Stimulated activated naive CD8-positive, alpha-beta T cell treated with anti-CD3 and anti-CD28 coated beads, Interleukin-15, amount 100 ng/mL, for 72 hours (primary cell): ENCODE data around the gene SAMD11.
A peak's percentile ranks its signal among the peaks of the same experiment; 100 is the strongest.
"Not testable (repeated sequence)": the region's sequence is repeated elsewhere in the genome, so short reads cannot be mapped to it uniquely, and the experiment has no call there.

Experiments
- ATAC-seq: fragments of 150-1000 bp; cut with Tn5 transposase; 2 replicates; pipeline ENCODE4 v1.10.0; 2021; ENCODE audit warnings: mild to moderate bottlenecking, moderate library complexity
- DNase-seq, 2 donors: peaks; one replicate each; pipeline ENCODE4 v3.0.0; 2021 to 2022
- H3K27ac Mint-ChIP-seq, 2 donors: one replicate each; pipeline ENCODE4 v1.8.0; 2022; ENCODE audit warnings: mild to moderate bottlenecking in 2 of 2, mixed read lengths in 2 of 2, moderate library complexity in 2 of 2
- H3K27me3 Mint-ChIP-seq: one replicate; pipeline ENCODE4 v1.8.0; 2022; ENCODE audit warnings: mixed read lengths
- H3K4me1 Mint-ChIP-seq: one replicate; pipeline ENCODE4 v1.8.0; 2022; ENCODE audit warnings: mild to moderate bottlenecking, mixed read lengths
- H3K4me3 Mint-ChIP-seq, 2 donors: one replicate each; pipeline ENCODE4 v1.8.0; 2022; ENCODE audit warnings: mild to moderate bottlenecking in 2 of 2, mixed read lengths in 2 of 2, moderate library complexity in 1 of 2
- H3K9me3 Mint-ChIP-seq, 2 donors: one replicate each; pipeline ENCODE4 v1.8.0; 2022; ENCODE audit warnings: mixed read lengths in 2 of 2

The SAMD11 gene

DNA sequence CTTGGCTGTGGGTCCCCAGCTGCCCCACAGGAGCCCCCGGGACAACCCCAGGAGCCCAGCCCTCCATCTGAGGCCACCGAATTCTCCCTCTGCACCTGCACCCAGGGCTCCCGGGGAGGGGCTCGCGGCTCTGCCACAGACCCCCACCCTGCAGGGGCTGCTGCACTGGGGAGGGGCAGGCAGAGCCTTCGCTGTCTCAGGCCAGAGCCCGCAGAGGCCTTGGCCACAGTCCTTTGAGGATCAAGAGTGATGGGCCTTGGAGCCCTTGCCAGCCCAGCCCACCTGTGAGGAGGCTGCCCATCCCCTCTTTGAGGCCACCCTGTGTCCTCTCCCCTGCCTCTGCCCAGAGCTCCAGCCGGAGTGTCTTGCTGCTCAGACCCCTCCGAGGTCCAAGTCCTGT, 51.6 kb downstream of the SAMD11 start:
- Mint-ChIP-seq H3K4me1 (peaks cover 13% of the 10 kb centered on the region), H3K27ac (no peak overlapping the region), H3K9me3 (peaks cover 0 to 7% of the 10 kb centered on the region in 2 donors), H3K4me3 (no peak overlapping the region), H3K27me3 (peaks cover 65% of the 10 kb centered on the region)
- no peak for ATAC-seq
- no peak for DNase-seq

DNA sequence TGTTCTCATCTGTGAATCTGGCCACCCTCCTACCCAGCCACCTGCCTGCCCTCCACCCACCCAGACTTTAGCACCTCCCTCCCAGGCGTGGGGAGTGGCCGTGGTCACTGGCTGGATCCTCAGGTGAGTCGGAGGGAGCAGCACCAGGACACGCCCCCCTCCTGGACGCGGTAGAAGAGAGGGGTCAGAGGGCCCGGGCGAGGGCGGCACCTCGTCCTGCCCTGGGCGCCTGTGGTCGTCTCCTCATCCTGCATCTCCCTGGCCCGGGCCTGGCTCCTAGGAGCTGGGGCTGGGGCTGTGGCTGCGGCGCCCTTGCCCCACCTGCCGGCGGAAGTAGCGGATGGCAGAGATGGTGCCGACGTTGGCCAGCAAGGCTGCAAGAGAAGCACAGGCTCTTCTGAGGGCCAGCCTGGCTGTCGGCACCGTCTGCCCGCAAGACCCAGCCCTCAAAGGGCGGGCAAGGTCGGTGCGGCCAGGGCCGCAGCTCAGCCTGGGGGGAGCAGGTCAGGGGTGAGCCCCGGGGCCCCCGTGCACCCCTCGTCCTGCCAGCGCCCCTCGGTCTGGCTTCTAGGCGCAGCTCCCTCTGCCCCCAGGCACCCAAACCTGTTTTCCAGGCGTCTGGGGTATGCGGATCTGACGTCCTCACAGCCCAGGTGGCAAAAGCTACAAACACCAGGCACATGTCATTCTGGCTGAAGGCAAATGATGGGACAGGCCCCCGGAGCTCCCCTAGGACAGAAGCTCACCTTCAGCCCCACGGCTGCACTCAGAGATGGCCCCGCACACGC, 52.4 kb downstream of the SAMD11 start:
- Mint-ChIP-seq H3K4me1 (peaks cover 13% of the 10 kb centered on the region), H3K27me3 (peaks cover 58% of the 10 kb centered on the region), H3K4me3 (peak overlapping the region; percentile 9 to 29), H3K9me3 (peaks cover 0 to 7% of the 10 kb centered on the region in 2 donors), H3K27ac (no peak overlapping the region)
- DNase-seq (peak; percentile 70 to 71), ATAC-seq (peak; percentile 81)

DNA sequence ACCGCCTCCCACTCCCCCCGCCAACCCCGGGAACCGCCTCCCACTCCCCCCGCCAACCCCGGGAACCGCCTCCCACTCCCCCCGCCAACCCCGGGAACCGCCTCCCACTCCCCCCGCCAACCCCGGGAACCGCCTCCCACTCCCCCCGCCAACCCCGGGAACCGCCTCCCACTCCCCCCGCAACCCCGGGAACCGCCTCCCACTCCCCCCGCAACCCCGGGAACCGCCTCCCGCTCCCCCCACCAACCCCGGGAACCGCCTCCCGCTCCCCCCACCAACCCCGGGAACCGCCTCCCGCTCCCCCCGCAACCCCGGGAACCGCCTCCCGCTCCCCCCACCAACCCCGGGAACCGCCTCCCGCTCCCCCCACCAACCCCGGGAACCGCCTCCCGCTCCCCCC, 53.1 kb downstream of the SAMD11 start:
- not testable (repeated sequence) for H3K4me3 Mint-ChIP-seq, ATAC-seq, H3K9me3 Mint-ChIP-seq, H3K27ac Mint-ChIP-seq, DNase-seq
- Mint-ChIP-seq H3K27me3 (peaks cover 51% of the 10 kb centered on the region), H3K4me1 (peaks cover 13% of the 10 kb centered on the region)

DNA sequence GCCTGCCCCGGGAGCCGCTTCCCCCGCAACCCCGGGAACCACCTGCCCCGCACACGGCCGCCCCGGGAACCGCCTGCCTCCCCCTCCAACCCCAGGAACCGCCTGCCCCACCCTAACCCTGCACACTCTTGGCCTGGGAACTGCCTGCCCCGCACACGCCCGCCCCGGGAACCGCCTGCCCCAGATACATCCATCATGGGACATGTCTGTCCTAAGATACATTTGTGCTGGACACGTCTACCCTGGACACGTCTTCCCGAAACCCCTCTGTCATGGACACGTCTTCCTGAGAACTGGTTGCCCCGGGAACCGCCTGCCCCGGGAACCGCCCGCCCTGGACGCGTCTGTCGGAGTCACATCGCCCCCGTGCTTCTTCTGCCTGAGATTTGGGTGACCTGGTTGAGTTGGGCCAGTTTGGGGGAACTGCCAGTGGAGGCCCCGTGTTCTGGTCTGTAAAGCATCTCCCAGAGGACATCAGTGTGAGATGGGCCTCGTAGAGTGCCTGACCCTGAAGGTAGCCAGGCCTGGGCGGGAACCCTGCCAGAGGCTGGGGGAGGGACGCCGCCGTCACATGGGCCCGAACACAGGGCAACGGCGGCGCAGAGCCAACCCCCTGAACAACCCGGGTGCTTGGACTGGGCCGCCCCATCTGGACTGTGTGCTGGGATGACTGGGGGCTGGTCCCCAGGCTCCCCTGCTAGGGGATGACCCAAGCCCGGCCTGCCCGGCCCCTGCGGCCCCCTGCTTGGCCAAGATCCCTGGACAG, 54.5 kb downstream of the SAMD11 start:
- Mint-ChIP-seq H3K4me3 (peak overlapping the region in 1 of 2 donors; percentile 34), H3K4me1 (peaks cover 13% of the 10 kb centered on the region), H3K27ac (no peak overlapping the region), H3K9me3 (peaks cover 0 to 7% of the 10 kb centered on the region in 2 donors), H3K27me3 (peaks cover 49% of the 10 kb centered on the region)
- ATAC-seq = no peak
- no peak for DNase-seq

DNA sequence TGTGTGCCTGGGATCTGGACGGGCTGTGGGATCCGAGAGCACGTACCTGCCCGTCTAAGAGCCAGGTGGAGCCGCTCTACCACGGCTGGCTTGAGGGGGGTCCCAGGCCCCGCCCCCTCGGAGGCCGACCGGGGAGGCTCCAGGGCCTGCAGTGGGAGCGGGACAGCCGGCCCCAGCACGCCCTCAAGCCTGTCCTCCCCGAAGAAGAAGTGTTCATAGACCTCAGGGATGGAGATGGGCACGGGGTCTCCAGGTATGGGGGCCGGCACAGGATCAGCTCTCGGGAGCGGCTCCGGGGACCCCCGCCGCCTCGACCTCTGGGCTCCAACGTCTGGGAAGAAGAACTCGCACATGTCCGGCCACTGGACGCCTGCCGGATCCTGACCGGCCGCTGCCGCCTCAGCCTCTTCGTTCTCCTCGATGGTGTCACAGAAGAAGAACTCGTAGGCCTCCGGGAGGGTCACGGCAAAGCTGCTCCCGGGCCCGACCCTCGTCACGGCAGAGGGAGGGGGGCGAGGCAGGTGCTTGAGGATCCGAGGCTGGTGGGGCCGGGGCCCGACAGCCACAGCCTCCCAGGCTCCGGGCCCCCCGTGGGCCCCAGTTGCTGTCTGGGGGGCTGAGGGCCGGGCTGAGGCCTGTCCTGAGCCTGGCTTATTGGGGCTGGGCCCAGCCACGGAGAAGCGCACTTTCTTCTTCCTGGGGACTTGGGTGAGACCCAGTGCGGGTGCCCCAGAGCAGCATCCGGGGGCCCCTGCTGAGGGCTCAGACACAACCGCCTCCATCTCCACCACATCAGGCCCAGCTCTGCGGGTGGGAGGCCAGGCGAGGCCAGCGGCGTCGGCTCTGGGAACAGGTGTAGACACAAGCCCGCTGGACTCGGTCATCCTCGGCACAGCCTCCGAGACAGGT, 55.4 kb downstream of the SAMD11 start:
- ATAC-seq = no peak

DNA sequence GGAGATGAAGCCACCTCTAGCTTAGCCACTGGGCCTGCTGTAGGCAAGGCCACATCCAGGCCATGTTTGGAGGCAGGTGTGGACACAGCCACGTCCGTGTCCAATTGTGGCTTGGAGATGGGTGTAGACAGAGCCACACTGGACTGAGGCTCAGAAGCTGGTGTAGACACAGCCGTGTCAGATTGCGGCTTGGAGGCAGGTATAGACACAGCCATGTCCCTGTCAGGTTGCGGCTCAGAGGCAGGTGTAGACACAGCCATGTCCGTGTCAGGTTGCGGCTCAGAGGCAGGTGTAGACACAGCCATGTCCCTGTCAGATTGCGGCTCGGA, 56.0 kb downstream of the SAMD11 start:
- Mint-ChIP-seq H3K9me3 (peaks cover 0 to 7% of the 10 kb centered on the region in 2 donors), H3K4me1 (peaks cover 19% of the 10 kb centered on the region), H3K4me3 (no peak overlapping the region), H3K27ac (no peak overlapping the region), H3K27me3 (peaks cover 43% of the 10 kb centered on the region)
- DNase-seq = no peak
- ATAC-seq = no peak

More for the DNA sequence above, 55.4 kb downstream of the SAMD11 start:
- peaks cover 19% of the 10 kb centered on the region for H3K4me1 Mint-ChIP-seq
- no peak overlapping the region for H3K4me3 Mint-ChIP-seq
- H3K9me3 Mint-ChIP-seq = peaks cover 0 to 7% of the 10 kb centered on the region in 2 donors
- peaks cover 49% of the 10 kb centered on the region for H3K27me3 Mint-ChIP-seq
- DNase-seq = peak in 1 of 2 donors; percentile 10
- H3K27ac Mint-ChIP-seq = no peak overlapping the region

DNA sequence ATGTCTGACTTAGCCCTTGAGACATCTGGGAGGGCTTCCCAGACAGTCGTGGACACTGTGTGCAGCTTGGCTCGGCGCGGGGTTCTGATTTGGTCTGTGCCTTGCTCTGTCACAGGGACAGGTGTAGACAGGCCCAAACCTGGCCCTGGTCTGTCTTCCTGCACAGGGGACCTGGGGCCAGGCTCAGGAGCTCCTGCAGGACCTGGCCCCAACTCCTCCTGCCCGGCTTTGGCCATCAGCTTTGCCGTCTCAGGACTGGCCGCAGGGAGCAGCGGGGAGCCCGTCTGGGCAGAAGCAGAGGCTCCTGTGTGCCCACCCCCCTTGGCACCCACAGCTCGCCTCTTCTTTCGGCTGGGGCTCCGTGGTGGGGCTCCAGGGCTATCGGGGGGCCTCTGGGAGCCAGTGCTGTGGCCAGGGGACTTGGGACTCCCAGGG, 56.4 kb downstream of the SAMD11 start:
- H3K27me3 Mint-ChIP-seq = peaks cover 43% of the 10 kb centered on the region
- no peak overlapping the region for H3K4me3 Mint-ChIP-seq
- no peak overlapping the region for H3K27ac Mint-ChIP-seq
- peaks cover 19% of the 10 kb centered on the region for H3K4me1 Mint-ChIP-seq
- DNase-seq = no peak
- no peak for ATAC-seq
- H3K9me3 Mint-ChIP-seq = peaks cover 0 to 7% of the 10 kb centered on the region in 2 donors

DNA sequence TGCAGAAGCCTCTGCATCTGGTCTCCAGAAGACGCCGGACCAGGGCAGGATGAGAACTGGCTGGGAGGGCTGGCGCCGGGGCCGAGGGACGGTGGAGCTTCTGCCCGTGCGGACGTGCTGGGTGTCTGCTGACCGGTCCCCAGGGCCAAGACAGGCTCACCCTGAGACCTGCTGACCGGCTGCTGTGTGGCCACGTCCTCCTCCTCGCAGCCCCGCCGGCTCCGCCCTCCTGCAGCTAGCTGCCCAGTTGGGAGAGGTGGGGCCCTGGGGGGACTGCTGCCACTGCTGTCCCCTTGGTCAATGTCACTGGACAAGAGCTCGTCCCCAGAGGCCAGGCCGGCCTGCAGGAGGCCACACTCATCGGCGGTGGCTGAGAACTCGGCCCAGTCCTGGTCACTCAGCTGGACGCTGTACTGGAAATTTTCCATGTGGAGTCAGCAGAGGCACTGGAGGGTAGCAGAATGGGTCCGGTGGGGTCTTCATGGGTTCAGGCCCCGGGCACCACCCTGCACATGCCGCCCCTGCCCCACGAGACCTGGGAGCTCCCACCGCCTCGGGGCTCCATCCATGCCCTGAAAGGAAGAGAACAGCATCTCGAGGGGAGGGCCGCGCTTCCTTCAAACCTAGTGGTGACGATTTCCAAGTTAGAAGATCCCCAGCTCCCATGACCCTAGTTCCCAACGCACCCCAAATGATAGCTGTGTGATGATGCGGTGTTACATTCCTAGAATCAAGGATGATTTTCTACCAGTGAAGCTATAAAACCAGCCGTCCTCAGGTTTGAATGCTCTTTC, 57.1 kb downstream of the SAMD11 start:
- Mint-ChIP-seq H3K4me1 (peaks cover 15% of the 10 kb centered on the region), H3K27me3 (peaks cover 43% of the 10 kb centered on the region), H3K4me3 (no peak overlapping the region), H3K27ac (no peak overlapping the region), H3K9me3 (peaks cover 0 to 7% of the 10 kb centered on the region in 2 donors)
- ATAC-seq (no peak), DNase-seq (no peak)

DNA sequence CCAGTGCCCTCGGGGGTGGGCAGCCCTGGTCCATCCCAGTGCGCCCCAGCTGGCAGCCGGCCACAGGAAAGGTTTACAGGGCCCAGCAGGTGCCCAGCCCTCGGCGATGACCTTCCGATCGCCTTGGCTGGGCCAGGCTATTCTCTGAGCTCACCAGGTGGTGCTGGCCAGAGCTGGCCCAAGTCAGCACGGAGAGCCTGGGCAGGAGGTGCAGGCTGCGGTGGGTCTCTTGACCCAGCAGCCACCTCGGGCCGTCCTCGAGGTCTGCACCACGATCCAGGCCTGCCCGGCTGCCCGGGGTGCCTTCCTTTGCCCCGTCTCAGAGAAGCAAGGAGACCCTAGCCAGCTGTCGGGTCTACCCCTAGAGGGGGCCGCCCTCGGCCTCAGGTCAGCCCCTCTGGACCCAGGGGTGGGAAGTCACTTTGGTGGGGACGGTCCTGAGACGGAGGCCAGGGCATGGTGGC, 57.8 kb downstream of the SAMD11 start:
- DNase-seq (no peak), ATAC-seq (no peak)
- Mint-ChIP-seq H3K27me3 (peaks cover 46% of the 10 kb centered on the region), H3K27ac (no peak overlapping the region), H3K4me3 (no peak overlapping the region), H3K4me1 (peaks cover 12% of the 10 kb centered on the region), H3K9me3 (peaks cover 0 to 7% of the 10 kb centered on the region in 2 donors)

DNA sequence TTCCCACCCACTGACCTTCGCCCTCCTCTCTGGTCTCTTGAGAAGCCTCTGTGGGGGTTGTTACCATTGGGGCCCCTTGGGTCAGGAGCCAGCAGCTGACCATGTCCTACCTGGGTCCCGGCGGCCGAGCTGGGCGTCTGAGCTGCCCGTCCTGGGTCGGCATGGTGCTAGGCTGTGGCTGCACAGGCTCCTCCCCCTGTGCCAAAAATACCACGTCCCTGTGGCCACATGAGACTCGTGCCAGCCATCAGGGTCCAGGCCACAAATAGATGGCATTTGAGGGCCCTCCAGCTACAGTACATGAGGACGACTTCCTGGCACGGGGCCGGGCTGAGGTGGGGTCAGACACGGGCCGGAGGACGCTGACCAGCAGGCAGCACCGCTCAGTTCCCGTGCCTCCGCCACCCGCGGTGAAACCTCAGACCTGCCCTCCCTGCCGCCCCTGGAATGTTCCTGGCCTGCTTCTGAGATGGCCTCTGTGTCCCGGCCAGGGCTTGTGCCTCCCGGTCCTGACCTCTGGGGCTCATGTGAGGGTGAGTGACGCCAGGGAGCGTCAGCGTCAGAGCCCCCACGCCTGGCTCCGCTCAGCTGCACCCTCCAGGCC, 58.3 kb downstream of the SAMD11 start, which contains the start of gene PERM1:
Gene PERM1, minus strand, starts transcription at position 139 of the 604 bp plus-strand sequence. CDS start 1,064 bp downstream, outside the sequence.
- Mint-ChIP-seq H3K4me3 (no peak within 1 kb of the TSS), H3K27ac (no peak within 1 kb of the TSS), H3K4me1 (peaks cover 12% of the 10 kb centered on the region), H3K9me3 (peaks cover 0 to 7% of the 10 kb centered on the region in 2 donors), H3K27me3 (peaks cover 47% of the 10 kb centered on the region)
- DNase-seq = no peak
- ATAC-seq = no peak

DNA sequence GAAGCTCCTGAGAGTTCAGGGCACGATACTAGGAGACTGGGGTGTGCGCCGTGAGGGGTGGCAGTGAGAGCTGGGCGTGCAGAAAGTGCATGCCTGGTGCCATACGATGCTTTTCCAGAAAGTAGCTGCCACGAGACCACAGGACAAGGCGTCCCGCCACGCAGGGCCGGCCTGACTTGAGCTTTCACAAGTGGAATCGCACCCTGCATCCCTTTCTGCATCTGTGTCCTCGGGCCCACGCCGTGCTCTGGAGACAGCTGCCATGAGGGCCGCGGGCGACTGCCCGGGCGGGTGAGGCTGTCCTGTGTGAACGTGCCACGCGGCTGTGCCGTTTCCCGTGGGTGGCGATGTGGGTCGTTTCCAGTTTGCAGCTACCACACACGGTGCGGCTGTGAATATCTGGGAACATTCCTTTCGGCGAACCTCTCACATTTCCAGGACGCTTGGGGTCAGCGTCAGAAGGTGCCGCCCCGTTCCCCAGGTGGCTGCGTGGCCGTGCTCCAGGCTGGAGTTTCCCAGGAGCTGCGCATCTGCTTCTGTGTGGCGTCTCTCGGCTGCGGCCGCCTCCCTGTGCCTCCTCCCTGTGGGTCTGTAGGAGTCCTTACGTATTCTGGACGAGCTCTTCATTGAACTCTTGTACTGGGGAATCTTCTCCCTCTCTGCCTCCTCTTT, 59.2 kb downstream of the SAMD11 start:
- H3K4me3 Mint-ChIP-seq = no peak overlapping the region
- H3K9me3 Mint-ChIP-seq = peaks cover 0 to 6% of the 10 kb centered on the region in 2 donors
- ATAC-seq (no peak), DNase-seq (no peak)
- H3K27ac Mint-ChIP-seq = no peak overlapping the region
- peaks cover 12% of the 10 kb centered on the region for H3K4me1 Mint-ChIP-seq
- H3K27me3 Mint-ChIP-seq = peaks cover 45% of the 10 kb centered on the region

DNA sequence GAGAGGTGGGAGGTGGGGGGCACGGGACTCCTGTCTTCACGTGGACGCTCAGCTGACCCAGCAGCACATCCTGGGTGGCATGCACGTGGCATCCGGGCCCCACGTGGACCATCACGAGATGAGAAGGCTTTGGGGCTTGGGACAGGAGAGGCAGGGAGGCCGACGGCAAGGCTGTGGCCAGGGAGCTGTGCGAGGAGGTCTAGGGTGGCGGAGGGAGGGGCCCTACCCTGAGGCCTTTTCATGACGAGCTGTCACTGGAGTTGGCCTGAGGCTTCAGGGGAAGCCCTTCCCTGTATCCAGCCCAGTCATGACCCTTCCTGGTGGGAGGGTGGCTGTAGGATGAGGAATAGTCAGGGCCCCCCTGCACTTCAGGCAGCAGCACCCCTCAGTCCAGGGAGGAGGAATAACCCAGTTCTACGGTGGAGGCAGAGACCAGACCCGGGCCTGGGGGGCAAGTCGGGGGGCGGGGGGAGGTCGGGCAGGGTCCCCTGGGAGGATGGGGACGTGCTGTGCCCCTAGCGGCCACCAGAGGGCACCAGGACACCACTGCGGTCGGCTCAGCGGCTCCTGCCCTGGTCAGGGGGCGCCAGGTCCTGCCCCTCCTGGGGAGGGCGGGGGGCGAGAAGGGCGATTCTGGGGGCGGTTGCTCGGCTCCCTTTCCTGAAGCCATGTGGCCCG, 60.2 kb downstream of the SAMD11 start:
- DNase-seq = peak in 1 of 2 donors; percentile 61
- Mint-ChIP-seq H3K9me3 (peaks cover 5 to 7% of the 10 kb centered on the region in 2 donors), H3K4me3 (no peak overlapping the region), H3K4me1 (peaks cover 10% of the 10 kb centered on the region), H3K27ac (no peak overlapping the region), H3K27me3 (peaks cover 49% of the 10 kb centered on the region)
- peak; percentile 74 for ATAC-seq

DNA sequence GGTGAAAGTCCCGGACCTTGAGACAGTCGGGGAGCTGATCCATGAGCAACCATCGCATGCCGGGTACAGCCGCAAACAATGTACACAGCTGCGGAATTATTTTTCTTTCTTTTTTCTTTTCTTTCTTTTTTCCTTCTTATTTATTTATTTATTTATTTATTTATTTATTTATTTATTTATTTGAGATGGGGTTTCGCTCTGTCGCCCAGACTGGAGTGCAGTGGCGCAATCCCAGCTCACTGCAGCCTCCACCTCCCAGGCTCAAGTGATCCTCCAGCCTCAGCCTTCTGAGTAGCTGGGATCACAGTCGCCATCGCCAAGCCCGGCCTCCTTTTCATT, 60.7 kb downstream of the SAMD11 start:
- DNase-seq = no peak
- Mint-ChIP-seq H3K9me3 (peaks cover 9 to 10% of the 10 kb centered on the region in 2 donors), H3K27ac (no peak overlapping the region), H3K27me3 (peaks cover 54% of the 10 kb centered on the region), H3K4me1 (peaks cover 13% of the 10 kb centered on the region), H3K4me3 (no peak overlapping the region)
- peak; percentile 10 for ATAC-seq
